SU-DHL-6 (cell line): ENCODE measurements around the gene ARHGAP6.

Experiments
- CTCF ChIP-seq: fragments of 200-600 bp; sonication (generic); IDR thresholded peaks from one replicate; pipeline ENCODE4 v1.5.1; 2017; ENCODE audit warnings: antibody characterized with exemption, mild to moderate bottlenecking, low read length, moderate library complexity; ENCODE audit not compliant: insufficient read depth, poor library complexity, severe bottlenecking
- EZH2phosphoT487 ChIP-seq: fragments of 200-600 bp; sonication (generic), shearing (Covaris generic); conservative IDR thresholded peaks from 2 replicates; pipeline ENCODE4 v1.6.1; 2018; ENCODE audit warnings: mild to moderate bottlenecking, antibody characterized with exemption, low read length, moderate library complexity, mixed read lengths

- no peak for TF ChIP-seq CTCF
- no peak for TF ChIP-seq EZH2phosphoT487
Measured at GRCh38 chrX:11129534-11130105, 536.1 kb downstream of the ARHGAP6 start.
